ENCODE results near the gene EYA4.

Gene EYA4

GRCh38 chr6:133393891-133394290 is 152.7 kb downstream of the EYA4 start:
- no peaks in the 10 kb centered on the region; a peak in 1 of 3 replicates for H3K36me3 ChIP-seq (ENCODE audit: control insufficient read depth in 2 of 2, insufficient read depth in 1 of 2, low read length in 2 of 2)
- ChIA-PET POLR2A (interaction anchor here (0.6 kb wide), 2 partner anchors 10 to 115 kb away, joined by 6 to 8 read pairs; no protein-coding TSS in a partner anchor), CTCF (no interaction called here)
- H3K27ac ChIP-seq (ENCODE audit: extremely low read depth, low read depth, low read length) = no peak overlapping the region
- no peak overlapping the region for H3K4me3 ChIP-seq (ENCODE audit: low read depth, low read length)
- no peaks in the 10 kb centered on the region for H3K9me3 ChIP-seq (ENCODE audit: control insufficient read depth, insufficient read depth, low read depth, low read length)
- H3K4me1 ChIP-seq (ENCODE audit: control insufficient read depth, insufficient read depth, low read length) = peaks cover 20% of the 10 kb centered on the region
- no peak for TF ChIP-seq ZNF560 (tag by site-specific recombination; IDR thresholded peaks at IDR 0.05; ENCODE audit: borderline replicate concordance)
- TF ChIP-seq MYNN (tag by site-specific recombination; IDR thresholded peaks at IDR 0.05; ENCODE audit: borderline replicate concordance) = no peak
- no peak for TF ChIP-seq ZNF768 (tag by site-specific recombination; IDR thresholded peaks at IDR 0.05)
- no peak for TF ChIP-seq ZFP3 (tag by site-specific recombination; IDR thresholded peaks at IDR 0.05; ENCODE audit: low read depth)
- TF ChIP-seq ZFP69B (tag by site-specific recombination; IDR thresholded peaks at IDR 0.05) = no peak
- TF ChIP-seq ZNF157 (tag by site-specific recombination; IDR thresholded peaks at IDR 0.05) = no peak
- no peak for TF ChIP-seq ZSCAN16 (tag by site-specific recombination; IDR thresholded peaks at IDR 0.05)
- TF ChIP-seq ZNF626 (tag by site-specific recombination; IDR thresholded peaks at IDR 0.05) = no peak
- TF ChIP-seq, protein P1, sequence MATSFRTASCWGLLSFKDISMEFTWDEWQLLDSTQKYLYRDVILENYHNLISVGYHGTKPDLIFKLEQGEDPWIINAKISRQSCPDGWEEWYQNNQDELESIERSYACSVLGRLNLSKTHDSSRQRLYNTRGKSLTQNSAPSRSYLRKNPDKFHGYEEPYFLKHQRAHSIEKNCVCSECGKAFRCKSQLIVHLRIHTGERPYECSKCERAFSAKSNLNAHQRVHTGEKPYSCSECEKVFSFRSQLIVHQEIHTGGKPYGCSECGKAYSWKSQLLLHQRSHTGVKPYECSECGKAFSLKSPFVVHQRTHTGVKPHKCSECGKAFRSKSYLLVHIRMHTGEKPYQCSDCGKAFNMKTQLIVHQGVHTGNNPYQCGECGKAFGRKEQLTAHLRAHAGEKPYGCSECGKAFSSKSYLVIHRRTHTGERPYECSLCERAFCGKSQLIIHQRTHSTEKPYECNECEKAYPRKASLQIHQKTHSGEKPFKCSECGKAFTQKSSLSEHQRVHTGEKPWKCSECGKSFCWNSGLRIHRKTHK (tag by site-specific recombination; IDR thresholded peaks at IDR 0.05) = no peak
- TF ChIP-seq, protein P2, sequence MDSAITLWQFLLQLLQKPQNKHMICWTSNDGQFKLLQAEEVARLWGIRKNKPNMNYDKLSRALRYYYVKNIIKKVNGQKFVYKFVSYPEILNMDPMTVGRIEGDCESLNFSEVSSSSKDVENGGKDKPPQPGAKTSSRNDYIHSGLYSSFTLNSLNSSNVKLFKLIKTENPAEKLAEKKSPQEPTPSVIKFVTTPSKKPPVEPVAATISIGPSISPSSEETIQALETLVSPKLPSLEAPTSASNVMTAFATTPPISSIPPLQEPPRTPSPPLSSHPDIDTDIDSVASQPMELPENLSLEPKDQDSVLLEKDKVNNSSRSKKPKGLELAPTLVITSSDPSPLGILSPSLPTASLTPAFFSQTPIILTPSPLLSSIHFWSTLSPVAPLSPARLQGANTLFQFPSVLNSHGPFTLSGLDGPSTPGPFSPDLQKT (IDR thresholded peaks at IDR 0.05; ENCODE audit: borderline replicate concordance, low read depth, low read length) = no peak
- no peak for TF ChIP-seq ZNF776 (tag by site-specific recombination; IDR thresholded peaks at IDR 0.05; ENCODE audit: borderline replicate concordance)
- TF ChIP-seq ZNF175 (tag by site-specific recombination; IDR thresholded peaks at IDR 0.05) = no peak
- no peak for TF ChIP-seq ZNF140 (tag by site-specific recombination; IDR thresholded peaks at IDR 0.05)
- TF ChIP-seq ZNF362 (tag by site-specific recombination; IDR thresholded peaks at IDR 0.05) = no peak

DNA sequence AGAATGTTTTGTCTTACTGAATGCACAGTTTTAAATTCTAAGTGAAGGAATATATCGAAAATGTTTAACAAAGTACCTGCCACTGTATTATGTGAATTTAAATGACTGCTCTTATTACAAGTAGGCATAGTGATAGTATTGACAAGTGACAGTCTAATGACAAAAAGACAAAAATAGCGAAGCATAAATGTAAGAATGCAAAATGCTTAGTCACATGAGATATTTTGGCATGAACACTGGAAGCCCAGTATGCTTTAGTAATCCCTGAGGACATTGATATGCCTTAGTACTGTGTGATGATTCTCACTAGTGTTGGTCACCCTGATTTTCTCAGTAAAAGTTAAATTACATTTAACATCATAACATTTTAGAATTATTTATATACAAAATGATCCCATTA is 153.5 kb downstream of the EYA4 start:
- no peak overlapping the region for H3K27ac ChIP-seq (ENCODE audit: extremely low read depth, low read depth, low read length)
- CTCF ChIA-PET = interaction anchor here (1.0 kb wide), 1 partner anchor 209 kb away, joined by 4 read pairs; no protein-coding TSS in a partner anchor
- no peaks in the 10 kb centered on the region; a peak in 1 of 3 replicates for H3K36me3 ChIP-seq (ENCODE audit: control insufficient read depth in 2 of 2, insufficient read depth in 1 of 2, low read length in 2 of 2)
- POLR2A ChIA-PET = no interaction called here
- H3K4me1 ChIP-seq (ENCODE audit: control insufficient read depth, insufficient read depth, low read length) = peaks cover 20% of the 10 kb centered on the region
- H3K4me3 ChIP-seq (ENCODE audit: low read depth, low read length) = no peak overlapping the region
- H3K9me3 ChIP-seq (ENCODE audit: control insufficient read depth, insufficient read depth, low read depth, low read length) = no peaks in the 10 kb centered on the region
- TF ChIP-seq ZNF558 (tag by site-specific recombination; IDR thresholded peaks at IDR 0.05) (no peak), HOXD13 (CRISPR knock-in tag; IDR thresholded peaks at IDR 0.05; ENCODE audit: borderline replicate concordance) (no peak), ZFHX2 (tag by site-specific recombination; conservative IDR thresholded peaks at IDR 0.05) (no peak)

DNA sequence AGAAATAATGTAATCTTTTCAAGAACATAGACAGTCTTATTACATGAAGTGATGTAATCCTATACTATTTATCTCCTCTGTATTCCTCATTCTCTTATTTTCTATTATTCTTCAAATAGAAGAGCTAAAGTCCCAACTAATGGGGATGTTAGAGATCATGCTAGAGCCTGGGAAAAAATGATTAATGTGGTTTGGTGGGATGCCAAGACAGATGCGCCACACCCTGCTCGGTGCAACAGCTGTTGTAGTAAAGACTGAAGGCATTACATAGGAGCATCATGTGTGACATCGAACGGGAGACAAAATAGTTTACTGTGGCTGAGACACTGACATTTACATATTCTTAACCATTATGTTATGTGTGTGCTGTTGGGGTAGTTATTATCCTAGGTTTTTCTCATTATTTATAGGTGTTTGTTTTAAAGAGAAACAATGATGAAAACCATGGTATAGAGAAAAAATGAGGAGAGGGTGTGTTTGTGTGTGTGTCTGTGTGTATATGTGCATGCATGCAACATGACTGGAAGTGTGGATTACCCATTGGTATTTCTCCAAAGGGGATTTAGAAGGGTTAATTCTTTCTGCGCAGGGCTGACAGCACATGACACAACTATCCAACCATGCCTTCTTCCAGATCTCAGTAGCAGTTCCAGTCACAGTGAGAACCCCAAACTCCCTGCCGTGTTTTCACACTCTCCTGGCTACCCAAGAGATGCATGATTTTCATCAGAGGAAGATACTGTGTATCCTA is 155.3 kb downstream of the EYA4 start:
- peaks cover 17% of the 10 kb centered on the region for H3K4me1 ChIP-seq (ENCODE audit: control insufficient read depth, insufficient read depth, low read length)
- H3K9me3 ChIP-seq (ENCODE audit: control insufficient read depth, insufficient read depth, low read depth, low read length) = no peaks in the 10 kb centered on the region
- no peak overlapping the region for H3K27ac ChIP-seq (ENCODE audit: extremely low read depth, low read depth, low read length)
- ChIA-PET CTCF (interaction anchor here (0.6 kb wide), 1 partner anchor 36 kb away, joined by 3 read pairs; no protein-coding TSS in a partner anchor), POLR2A (interaction anchor here (0.8 kb wide), 1 partner anchor 11 kb away, joined by 3 read pairs; no protein-coding TSS in a partner anchor)
- no peak overlapping the region for H3K4me3 ChIP-seq (ENCODE audit: low read depth, low read length)
- H3K36me3 ChIP-seq (ENCODE audit: control insufficient read depth in 2 of 2, insufficient read depth in 1 of 2, low read length in 2 of 2) = no peaks in the 10 kb centered on the region
- TF ChIP-seq ZBTB20 (tag by site-specific recombination; IDR thresholded peaks at IDR 0.05) = no peak
- no peak for TF ChIP-seq ZNF558 (tag by site-specific recombination; IDR thresholded peaks at IDR 0.05)
- no peak for TF ChIP-seq ZNF843 (tag by site-specific recombination; IDR thresholded peaks at IDR 0.05)
- TF ChIP-seq ZNF664 (tag by site-specific recombination; IDR thresholded peaks at IDR 0.05) = no peak
- no peak for TF ChIP-seq ZNF324 (tag by site-specific recombination; IDR thresholded peaks at IDR 0.05)
- TF ChIP-seq ZBTB48 (tag by site-specific recombination; IDR thresholded peaks at IDR 0.05) = no peak
- TF ChIP-seq BCL11B (tag by site-specific recombination; IDR thresholded peaks at IDR 0.05; ENCODE audit: low read depth) = no peak
- TF ChIP-seq ZNF140 (tag by site-specific recombination; IDR thresholded peaks at IDR 0.05) = no peak
- TF ChIP-seq ZNF2 (tag by site-specific recombination; IDR thresholded peaks at IDR 0.05) = no peak
- TF ChIP-seq ZNF280D (tag by site-specific recombination; IDR thresholded peaks at IDR 0.05) = no peak
- TF ChIP-seq ZNF621 (tag by site-specific recombination; IDR thresholded peaks at IDR 0.05) = no peak
